CD4-positive, alpha-beta memory T cell (primary cell): ENCODE results near the gene MYBPC1. TPM values are rescaled to one million over a fixed set of nuclear protein-coding genes. Genes with fewer than 3 reads are reported as not detected.

Experiments used
- CTCF ChIA-PET: fragments of 350-600 bp; sonication (Branson Sonifier 250); formaldehyde crosslinking; loops from one replicate; lab custom pipeline; 2021; ENCODE audit warnings: inconsistent platforms; ENCODE audit not compliant: partially characterized antibody; lab: Charles Lee
- POLR2A ChIA-PET: fragments of 350-600 bp; sonication (Branson Sonifier 250); formaldehyde crosslinking; loops from one replicate; lab custom pipeline; 2021; ENCODE audit not compliant: partially characterized antibody; lab: Charles Lee
- DNase-seq, 5 donors: peaks; one replicate each; pipeline versions ENCODE4 v3.0.0 to v3.0.0-alpha.2; 2020 to 2022; ENCODE audit warnings: mixed read lengths in 1 of 5
- H3K27ac ChIP-seq: one replicate; pipeline ENCODE4 v1.7.0; 2013; ENCODE audit warnings: low read depth, low read length
- H3K27me3 ChIP-seq: 2 replicates; pipeline ENCODE4 v1.7.0; 2013; ENCODE audit warnings: mild to moderate bottlenecking, low read length, moderate library complexity; ENCODE audit not compliant: insufficient read depth
- H3K36me3 ChIP-seq: 2 replicates; pipeline ENCODE4 v1.7.0; 2013; ENCODE audit warnings: mild to moderate bottlenecking, low read length, moderate library complexity; ENCODE audit not compliant: insufficient read depth
- H3K4me1 ChIP-seq: 2 replicates; pipeline ENCODE4 v1.7.0; 2013; ENCODE audit warnings: mild to moderate bottlenecking, low read length, moderate library complexity; ENCODE audit not compliant: insufficient read depth
- H3K4me3 ChIP-seq, 2 donors: one replicate each; pipeline ENCODE4 v1.7.0; 2013; ENCODE audit warnings: low read length in 2 of 2, mild to moderate bottlenecking in 1 of 2
- H3K9me3 ChIP-seq, 2 donors: one replicate each; pipeline ENCODE4 v1.7.0; 2013; ENCODE audit warnings: low read length in 2 of 2, control low read depth in 1 of 2; ENCODE audit not compliant: control insufficient read depth in 1 of 2
- H3K27ac Mint-ChIP-seq, 7 donors: one replicate each; pipeline ENCODE4 v1.8.0; 2020 to 2021; ENCODE audit warnings: mixed read lengths in 7 of 7, mild to moderate bottlenecking in 6 of 7, inconsistent platforms in 3 of 7, moderate library complexity in 3 of 7
- H3K27me3 Mint-ChIP-seq, 2 donors: one replicate each; pipeline ENCODE4 v1.8.0; 2020 to 2021; ENCODE audit warnings: mixed read lengths in 2 of 2
- H3K36me3 Mint-ChIP-seq, 2 donors: one replicate each; pipeline ENCODE4 v1.8.0; 2020 to 2021; ENCODE audit warnings: mixed read lengths in 2 of 2, inconsistent platforms in 1 of 2, mild to moderate bottlenecking in 1 of 2
- H3K4me1 Mint-ChIP-seq, 4 donors: one replicate each; pipeline ENCODE4 v1.8.0; 2020 to 2021; ENCODE audit warnings: mixed read lengths in 4 of 4, mild to moderate bottlenecking in 1 of 4
- H3K4me3 Mint-ChIP-seq, 8 donors: one replicate each; pipeline ENCODE4 v1.8.0; 2020 to 2021; ENCODE audit warnings: mixed read lengths in 8 of 8, mild to moderate bottlenecking in 7 of 8, moderate library complexity in 6 of 8, inconsistent platforms in 3 of 8
- H3K9me3 Mint-ChIP-seq, 8 donors: one replicate each; pipeline ENCODE4 v1.8.0; 2020 to 2021; ENCODE audit warnings: mixed read lengths in 8 of 8, mild to moderate bottlenecking in 5 of 8, inconsistent platforms in 3 of 8, moderate library complexity in 1 of 8
- intact Hi-C: fragments of 100-400 bp; cut with micrococcal nuclease; formaldehyde crosslinking; loops from one replicate; pipeline ENCODE4 v1.15.1; 2023
- polyA plus RNA-seq, 2 donors: library from polyadenylated mRNA; unstranded; fragments of 300-500 nt; fragmentation: Illumina TruSeq; gene quantifications; one replicate each; pipeline ENCODE4 v1.2.3, GENCODE V29; 2021
- total RNA-seq, 2 experiments: library from RNA; stranded (reverse); gene quantifications; one replicate each; pipeline ENCODE4 v1.2.3, GENCODE V29; 2021

The MYBPC1 gene
- total and polyA plus RNA-seq, 4 experiments from 2014 or later: not detected

DNA sequence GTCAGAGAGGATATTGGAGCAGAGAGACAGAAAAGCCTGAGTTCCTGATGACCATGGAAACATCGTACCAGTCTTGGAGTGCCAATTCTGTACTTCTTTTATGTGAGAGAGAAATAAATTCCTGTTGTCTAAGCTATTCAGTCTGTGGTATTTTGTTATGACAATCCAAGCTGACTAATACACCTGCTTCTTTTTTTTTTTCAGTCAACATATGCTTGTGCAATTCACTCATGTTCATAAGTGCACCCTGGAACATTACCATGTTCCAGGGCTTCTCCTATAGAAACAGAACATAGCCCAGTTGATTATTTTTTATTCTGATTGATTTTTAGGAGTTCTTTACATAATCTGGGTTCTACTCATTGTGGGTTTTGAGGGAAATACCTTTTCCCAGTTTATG, 100.9 kb downstream of the MYBPC1 start:
- peaks cover 22 to 45% (median 26%) of the 10 kb centered on the region in 4 donors for H3K4me1 Mint-ChIP-seq
- Histone ChIP-seq H3K9me3 (no peaks in the 10 kb centered on the region), H3K27me3 (no peaks in the 10 kb centered on the region), H3K4me3 (no peak overlapping the region), H3K27ac (no peak overlapping the region), H3K36me3 (no peaks in the 10 kb centered on the region), H3K4me1 (peaks cover 22% of the 10 kb centered on the region)
- ChIA-PET CTCF (no interaction called here), POLR2A (no interaction called here)
- H3K27me3 Mint-ChIP-seq: no peaks in the 10 kb centered on the region
- H3K36me3 Mint-ChIP-seq: peaks cover 0 to 5% of the 10 kb centered on the region in 2 donors
- H3K27ac Mint-ChIP-seq: peak overlapping the region in 3 of 7 donors; percentile 13 to 48 (median 14)
- peaks cover 0 to 4% (median 0%) of the 10 kb centered on the region in 8 donors for H3K9me3 Mint-ChIP-seq
- DNase-seq: no peak
- peak overlapping the region in 2 of 8 donors; percentile 12 to 32 for H3K4me3 Mint-ChIP-seq
- intact Hi-C loops: loop anchor here (2.0 to 10.0 kb wide), 5 partner anchors 135 to 1431 kb away; partner anchors contain the start of genes DEPDC4, DRAM1, GNPTAB and NUP37

DNA sequence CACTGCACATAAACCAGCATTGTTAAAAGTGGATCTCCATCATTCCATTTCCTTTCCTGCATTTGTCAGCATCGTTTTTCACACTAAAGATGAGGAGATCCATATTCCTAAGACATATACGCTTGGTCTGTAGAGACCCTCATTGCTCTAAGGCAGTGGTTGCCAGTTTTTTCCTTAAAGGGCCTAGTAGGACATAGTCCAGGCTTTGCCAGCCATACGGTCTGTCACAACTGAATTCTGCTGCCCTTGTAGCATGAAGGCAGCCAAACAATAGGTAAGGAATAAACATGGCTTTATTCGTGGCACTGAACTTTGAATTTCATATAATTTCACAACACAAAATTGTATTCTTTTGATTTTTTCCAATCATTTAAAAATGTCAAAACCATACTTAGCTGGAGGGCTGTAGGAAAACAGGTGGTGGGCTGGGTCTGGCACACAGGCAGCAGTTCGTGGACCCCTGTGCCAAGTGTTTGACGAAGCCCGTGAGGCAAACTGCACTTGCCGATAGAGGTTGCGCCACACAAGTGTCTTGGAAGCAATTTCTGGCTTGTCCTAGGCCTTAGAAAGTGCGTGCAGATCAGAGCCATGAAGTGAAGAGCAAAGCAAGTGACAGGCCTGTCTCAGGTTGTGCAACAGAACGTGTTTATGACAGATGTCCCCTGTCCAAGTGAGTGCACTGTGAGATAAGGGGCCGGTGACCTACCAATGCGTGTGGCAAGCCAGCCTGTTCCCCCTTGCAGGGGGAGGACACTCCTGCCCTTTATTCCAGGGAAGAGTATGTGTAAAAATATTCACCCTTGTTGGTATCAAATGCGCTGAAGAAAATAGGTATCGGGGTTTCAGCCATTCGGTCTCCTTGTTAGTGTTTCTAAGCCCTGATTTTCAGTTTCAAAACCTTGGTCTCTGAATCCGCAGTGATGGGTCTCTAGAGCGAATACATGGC, 101.8 kb downstream of the MYBPC1 start:
- Histone ChIP-seq H3K4me3 (peak overlapping the region; percentile 68 to 76), H3K27ac (peak overlapping the region; percentile 47), H3K36me3 (no peaks in the 10 kb centered on the region), H3K4me1 (peaks cover 22% of the 10 kb centered on the region), H3K27me3 (no peaks in the 10 kb centered on the region), H3K9me3 (no peaks in the 10 kb centered on the region)
- H3K4me3 Mint-ChIP-seq: peak overlapping the region; percentile 90 to 95 (median 93)
- peak overlapping the region; percentile 71 to 93 (median 83) for H3K27ac Mint-ChIP-seq
- peak in 1 of 5 donors; percentile 9 for DNase-seq
- no peaks in the 10 kb centered on the region for H3K27me3 Mint-ChIP-seq
- H3K36me3 Mint-ChIP-seq: peaks cover 0 to 5% of the 10 kb centered on the region in 2 donors
- POLR2A ChIA-PET: interaction anchor here (1.0 kb wide), 1 partner anchor 134 kb away, joined by 3 read pairs; the partner anchor contains the start of gene GNPTAB
- intact Hi-C loops: loop anchor here (1.0 to 10.0 kb wide), 6 partner anchors 26 to 1432 kb away; partner anchors contain the start of genes DEPDC4, DRAM1, GNPTAB and NUP37
- H3K9me3 Mint-ChIP-seq: peaks cover 0 to 4% (median 0%) of the 10 kb centered on the region in 8 donors
- CTCF ChIA-PET: no interaction called here
- peaks cover 26 to 53% (median 33%) of the 10 kb centered on the region in 4 donors for H3K4me1 Mint-ChIP-seq

DNA sequence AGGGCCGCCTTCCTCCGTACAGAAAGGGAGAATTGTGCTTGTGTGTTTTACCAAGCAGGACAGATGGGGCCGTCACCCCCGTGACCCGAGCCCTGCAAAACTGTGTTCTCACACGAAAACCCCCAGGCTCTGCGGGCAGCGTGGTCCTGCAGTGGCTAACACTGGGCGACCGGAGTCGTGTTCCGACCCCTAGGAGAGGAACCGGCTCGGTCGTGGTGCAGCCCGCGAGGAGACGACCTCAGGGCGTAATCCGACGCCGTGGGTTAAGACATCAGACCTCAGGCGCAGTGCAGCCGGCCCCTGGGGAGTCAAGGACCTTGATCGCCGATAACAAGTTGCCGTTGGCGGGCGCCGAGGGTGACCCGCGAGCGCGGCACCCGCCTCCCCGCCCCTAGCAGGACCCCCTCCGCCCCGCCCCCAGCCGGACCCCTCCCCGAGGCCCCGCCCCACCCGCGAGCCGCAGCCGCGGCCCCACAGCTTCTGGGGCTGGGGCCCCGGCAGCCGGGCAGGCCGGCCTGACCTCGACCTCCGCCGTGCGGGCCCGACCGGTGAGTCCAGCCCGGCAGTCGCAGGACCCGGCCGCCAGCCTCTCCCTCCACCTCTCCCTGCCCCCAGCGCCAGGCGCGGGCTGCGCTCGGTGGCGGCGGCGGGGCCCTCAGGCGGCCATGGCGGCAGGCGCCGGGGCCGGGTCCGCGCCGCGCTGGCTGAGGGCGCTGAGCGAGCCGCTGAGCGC, 102.6 kb downstream of the MYBPC1 start, which contains the start of gene CHPT1:
Gene CHPT1, plus strand, starts transcription at position 444 of the 733 bp plus-strand sequence. Its CDS starts 222 bp downstream, at position 666.
- peaks cover 0 to 4% (median 0%) of the 10 kb centered on the region in 8 donors for H3K9me3 Mint-ChIP-seq
- Histone ChIP-seq H3K4me3 (peak within 1 kb of the TSS; percentile 68 to 76), H3K27me3 (no peaks in the 10 kb centered on the region), H3K4me1 (peaks cover 22% of the 10 kb centered on the region), H3K27ac (peak within 1 kb of the TSS; percentile 53), H3K9me3 (no peaks in the 10 kb centered on the region), H3K36me3 (no peaks in the 10 kb centered on the region)
- peak within 1 kb of the TSS; percentile 73 to 93 (median 87) for H3K27ac Mint-ChIP-seq
- H3K4me1 Mint-ChIP-seq: peaks cover 28 to 54% (median 37%) of the 10 kb centered on the region in 4 donors
- H3K27me3 Mint-ChIP-seq: no peaks in the 10 kb centered on the region
- DNase-seq: peak; percentile 45 to 73 (median 59)
- CTCF ChIA-PET: no interaction called here
- POLR2A ChIA-PET: interaction anchor here (1.0 kb wide), 1 partner anchor 133 kb away, joined by 3 read pairs; the partner anchor contains the start of gene GNPTAB
- intact Hi-C loops: loop anchor here (1.0 to 10.0 kb wide), 6 partner anchors 27 to 1433 kb away; partner anchors contain the start of genes DEPDC4, DRAM1, GNPTAB and NUP37
- peaks cover 0 to 5% of the 10 kb centered on the region in 2 donors for H3K36me3 Mint-ChIP-seq
- peak within 1 kb of the TSS; percentile 91 to 96 (median 94) for H3K4me3 Mint-ChIP-seq

DNA sequence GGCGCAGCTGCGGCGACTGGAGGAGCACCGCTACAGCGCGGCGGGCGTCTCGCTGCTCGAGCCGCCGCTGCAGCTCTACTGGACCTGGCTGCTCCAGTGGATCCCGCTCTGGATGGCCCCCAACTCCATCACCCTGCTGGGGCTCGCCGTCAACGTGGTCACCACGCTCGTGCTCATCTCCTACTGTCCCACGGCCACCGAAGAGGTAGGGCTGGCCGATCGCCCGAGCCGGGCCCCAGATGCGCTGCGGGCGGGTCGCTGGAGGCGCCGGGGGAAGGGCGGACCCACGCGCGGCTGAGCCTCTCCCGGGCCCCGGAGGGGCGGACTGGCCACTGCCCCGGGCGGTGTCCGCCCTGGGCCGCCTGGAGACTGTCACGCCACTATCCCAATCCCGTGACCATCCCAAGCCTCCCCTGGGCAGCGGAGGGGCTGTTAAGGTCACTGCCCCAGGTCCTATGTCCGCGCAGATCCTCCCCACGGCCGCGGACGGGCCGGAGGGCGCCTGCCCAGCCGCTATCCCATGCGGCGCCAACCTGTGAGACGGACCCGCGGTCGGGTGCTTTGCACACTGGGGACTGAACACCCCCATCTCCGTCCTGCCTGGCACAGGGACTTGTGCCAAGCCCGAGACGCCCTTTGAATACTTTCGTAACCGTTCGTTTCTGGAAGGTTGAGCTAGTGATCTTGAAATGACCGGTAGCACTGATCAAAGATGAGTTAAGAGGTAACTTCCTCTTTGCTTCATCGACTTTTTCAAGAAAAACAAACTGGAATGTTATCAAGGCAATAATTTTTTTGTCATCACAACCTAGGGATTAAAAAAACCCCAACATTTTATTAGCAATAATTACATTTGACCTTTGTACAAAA, 103.4 kb downstream of the MYBPC1 start:
- intact Hi-C loops: loop anchor here (1.0 to 10.0 kb wide), 6 partner anchors 28 to 1433 kb away; partner anchors contain the start of genes DEPDC4, DRAM1, GNPTAB and NUP37
- H3K36me3 ChIP-seq: no peaks in the 10 kb centered on the region
- H3K4me1 Mint-ChIP-seq: peaks cover 30 to 54% (median 38%) of the 10 kb centered on the region in 4 donors
- CTCF ChIA-PET: interaction anchor here (1.0 kb wide), 1 partner anchor 290 kb away, joined by 3 read pairs; no protein-coding TSS in a partner anchor
- H3K36me3 Mint-ChIP-seq: peaks cover 0 to 5% of the 10 kb centered on the region in 2 donors
- peak in 3 of 5 donors; percentile 4 to 15 (median 10) for DNase-seq
- no peaks in the 10 kb centered on the region for H3K9me3 ChIP-seq
- H3K27me3 Mint-ChIP-seq: no peaks in the 10 kb centered on the region
- POLR2A ChIA-PET: interaction anchor here (0.8 to 1.0 kb wide), 3 partner anchors 9 to 132 kb away, joined by 3 to 5 read pairs (median 3); partner anchors contain the start of gene GNPTAB
- H3K27me3 ChIP-seq: no peaks in the 10 kb centered on the region
- peak overlapping the region; percentile 57 to 65 for H3K4me3 ChIP-seq
- peak overlapping the region; percentile 53 for H3K27ac ChIP-seq
- peaks cover 22% of the 10 kb centered on the region for H3K4me1 ChIP-seq
- peak overlapping the region; percentile 85 to 96 (median 92) for H3K4me3 Mint-ChIP-seq
- peaks cover 0 to 4% (median 0%) of the 10 kb centered on the region in 8 donors for H3K9me3 Mint-ChIP-seq
- H3K27ac Mint-ChIP-seq: peak overlapping the region; percentile 66 to 92 (median 77)

DNA sequence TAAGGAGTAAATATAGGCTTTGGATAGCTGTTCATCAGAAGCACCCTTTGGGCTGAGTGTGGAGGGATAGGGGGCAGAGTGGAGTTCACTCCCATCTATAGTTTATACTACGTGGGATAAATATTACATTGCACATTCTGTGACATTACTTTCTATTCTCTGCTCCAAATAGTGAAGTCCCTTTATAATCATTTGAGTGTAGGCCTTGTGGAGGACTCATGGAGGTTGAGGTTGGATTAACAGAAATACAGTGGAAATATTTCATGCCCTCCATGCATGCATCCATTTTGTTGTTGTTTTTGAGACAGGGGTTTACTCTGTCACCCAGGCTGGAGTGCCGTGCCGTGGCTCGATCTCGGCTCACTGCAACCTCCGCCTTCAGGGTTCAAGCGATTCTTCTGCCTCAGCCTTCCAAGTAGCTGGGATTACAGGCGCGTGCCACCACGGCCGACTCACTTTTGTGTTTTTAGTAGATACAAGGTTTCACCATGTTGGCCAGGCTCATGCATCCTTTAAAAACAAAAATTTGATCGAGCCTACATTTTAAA, 104.1 kb downstream of the MYBPC1 start:
- no peaks in the 10 kb centered on the region for H3K27me3 Mint-ChIP-seq
- peaks cover 22% of the 10 kb centered on the region for H3K4me1 ChIP-seq
- POLR2A ChIA-PET: interaction anchor here (0.8 to 1.0 kb wide), 2 partner anchors 9 to 16 kb away, joined by 3 to 5 read pairs; no protein-coding TSS in a partner anchor
- no peak overlapping the region for H3K27ac ChIP-seq
- CTCF ChIA-PET: interaction anchor here (1.0 kb wide), 1 partner anchor 290 kb away, joined by 3 read pairs; no protein-coding TSS in a partner anchor
- H3K4me1 Mint-ChIP-seq: peaks cover 30 to 54% (median 38%) of the 10 kb centered on the region in 4 donors
- peaks cover 0 to 5% of the 10 kb centered on the region in 2 donors for H3K36me3 Mint-ChIP-seq
- H3K9me3 ChIP-seq: no peaks in the 10 kb centered on the region
- DNase-seq: peak in 1 of 5 donors; percentile 38
- H3K27ac Mint-ChIP-seq: peak overlapping the region; percentile 66 to 92 (median 77)
- intact Hi-C loops: loop anchor here (5.0 to 10.0 kb wide), 4 partner anchors 178 to 1434 kb away; partner anchors contain the start of genes DEPDC4, DRAM1, NUP37 and PARPBP
- peak overlapping the region; percentile 57 to 65 for H3K4me3 ChIP-seq
- peaks cover 0 to 4% (median 0%) of the 10 kb centered on the region in 8 donors for H3K9me3 Mint-ChIP-seq
- H3K4me3 Mint-ChIP-seq: peak overlapping the region; percentile 85 to 96 (median 92)
- no peaks in the 10 kb centered on the region for H3K27me3 ChIP-seq
- no peaks in the 10 kb centered on the region for H3K36me3 ChIP-seq
